ENCODE results near the gene OR4E1. TPM values are rescaled to one million over a fixed set of nuclear protein-coding genes. Genes with fewer than 3 reads are reported as not detected.
"Not testable (repeated sequence)": the region's sequence is repeated elsewhere in the genome, so short reads cannot be mapped to it uniquely, and the experiment has no call there.

OR4E1 gene
- total and polyA plus RNA-seq, 9 donors = not detected

- no peaks in the 10 kb centered on the region for H3K27me3 ChIP-seq
- WGBS, 3 donors = 55 to 73% (median 60%) methylated on average over 2 of the region's 2 CpGs
These were observed 28.7 kb upstream of the OR4E1 start for GRCh38 chr14:21702316-21702715.

GRCh38 chr14:21699551-21699950 is 25.9 kb upstream of the OR4E1 start:
- Histone ChIP-seq H3K27me3 (no peaks in the 10 kb centered on the region), H3K27ac (no peak overlapping the region), H3K36me3 (no peaks in the 10 kb centered on the region), H3K4me1 (ENCODE audit: insufficient read depth) (no peaks in the 10 kb centered on the region), H3K4me3 (no peak overlapping the region), H3K9me3 (no peaks in the 10 kb centered on the region)
- TF ChIP-seq POLR2A (IDR thresholded peaks at IDR 0.05) = no peak
- TF ChIP-seq, protein P1, sequence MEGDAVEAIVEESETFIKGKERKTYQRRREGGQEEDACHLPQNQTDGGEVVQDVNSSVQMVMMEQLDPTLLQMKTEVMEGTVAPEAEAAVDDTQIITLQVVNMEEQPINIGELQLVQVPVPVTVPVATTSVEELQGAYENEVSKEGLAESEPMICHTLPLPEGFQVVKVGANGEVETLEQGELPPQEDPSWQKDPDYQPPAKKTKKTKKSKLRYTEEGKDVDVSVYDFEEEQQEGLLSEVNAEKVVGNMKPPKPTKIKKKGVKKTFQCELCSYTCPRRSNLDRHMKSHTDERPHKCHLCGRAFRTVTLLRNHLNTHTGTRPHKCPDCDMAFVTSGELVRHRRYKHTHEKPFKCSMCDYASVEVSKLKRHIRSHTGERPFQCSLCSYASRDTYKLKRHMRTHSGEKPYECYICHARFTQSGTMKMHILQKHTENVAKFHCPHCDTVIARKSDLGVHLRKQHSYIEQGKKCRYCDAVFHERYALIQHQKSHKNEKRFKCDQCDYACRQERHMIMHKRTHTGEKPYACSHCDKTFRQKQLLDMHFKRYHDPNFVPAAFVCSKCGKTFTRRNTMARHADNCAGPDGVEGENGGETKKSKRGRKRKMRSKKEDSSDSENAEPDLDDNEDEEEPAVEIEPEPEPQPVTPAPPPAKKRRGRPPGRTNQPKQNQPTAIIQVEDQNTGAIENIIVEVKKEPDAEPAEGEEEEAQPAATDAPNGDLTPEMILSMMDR (IDR thresholded peaks at IDR 0.05) = no peak
- no peak for TF ChIP-seq EP300 (IDR thresholded peaks at IDR 0.05)
- whole genome bisulfite sequencing, 3 donors = 79 to 85% (median 80%) methylated on average over 2 of the region's 2 CpGs
- intact Hi-C loops (cut with DNase I) = no loop called here
- DNase-seq = no peak

More at GRCh38 chr14:21702316-21702715, 28.7 kb upstream of the OR4E1 start:
- Histone ChIP-seq H3K9me3 (no peaks in the 10 kb centered on the region), H3K4me1 (ENCODE audit: insufficient read depth) (no peaks in the 10 kb centered on the region), H3K36me3 (no peaks in the 10 kb centered on the region), H3K27ac (no peak overlapping the region), H3K4me3 (no peak overlapping the region)
- TF ChIP-seq, protein P1 (IDR thresholded peaks at IDR 0.05) = no peak
- TF ChIP-seq POLR2A (IDR thresholded peaks at IDR 0.05) = no peak
- no peak for TF ChIP-seq EP300 (IDR thresholded peaks at IDR 0.05)
- DNase-seq = no peak
- intact Hi-C loops (cut with DNase I) = no loop called here

DNA sequence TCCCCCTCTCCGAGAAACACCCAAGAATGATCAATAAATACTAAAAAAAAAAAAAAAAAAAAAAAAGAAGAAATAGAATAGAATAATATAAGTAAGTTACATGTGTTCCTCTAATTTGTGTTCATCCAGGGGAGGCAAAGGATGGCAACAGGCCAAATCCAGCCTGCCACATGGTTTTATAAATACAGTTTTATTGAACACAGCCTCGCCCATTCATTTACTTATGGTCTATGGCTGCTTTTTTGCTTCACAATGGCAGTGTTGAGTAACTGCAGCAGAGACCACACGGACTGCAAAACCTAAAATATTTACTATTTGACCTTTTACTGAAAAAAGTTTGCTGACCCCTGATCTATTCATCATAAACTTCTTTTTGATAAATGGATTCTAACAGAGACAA is 24.9 kb upstream of the OR4E1 start:
- H3K27ac ChIP-seq; H3K36me3 ChIP-seq; H3K9me3 ChIP-seq; H3K27me3 ChIP-seq; H3K4me3 ChIP-seq; DNase-seq; H3K4me1 ChIP-seq (ENCODE audit: insufficient read depth); intact Hi-C loops (cut with DNase I): not testable (repeated sequence)
- 40 to 51% (median 44%) methylated on average over 2 of the region's 3 CpGs for WGBS, 3 donors

DNA sequence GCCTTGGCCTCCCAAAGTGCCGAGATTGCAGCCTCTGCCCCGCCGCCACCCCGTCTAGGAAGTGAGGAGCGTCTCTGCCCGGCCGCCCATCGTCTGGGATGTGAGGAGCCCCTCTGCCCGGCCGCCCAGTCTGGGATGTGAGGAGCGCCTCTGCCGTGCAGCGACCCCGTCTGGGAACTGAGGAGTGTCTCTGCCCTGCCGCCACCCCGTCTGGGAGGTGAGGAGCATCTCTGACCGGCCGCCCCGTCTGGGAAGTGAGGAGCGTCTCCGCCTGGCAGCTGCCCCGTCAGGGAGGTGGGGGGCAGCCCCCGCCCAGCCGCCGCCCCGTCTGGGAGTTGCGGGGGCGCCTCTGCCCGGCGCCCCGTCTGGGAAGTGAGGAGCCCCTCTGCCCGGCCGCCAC is 24.0 kb upstream of the OR4E1 start:
- WGBS, 3 donors = 92 to 94% (median 94%) methylated on average over 9 to 33 of the region's 33 CpGs

GRCh38 chr14:21694425-21694824 is 20.8 kb upstream of the OR4E1 start:
- no peaks in the 10 kb centered on the region for H3K4me1 ChIP-seq (ENCODE audit: insufficient read depth)
- no peaks in the 10 kb centered on the region for H3K36me3 ChIP-seq
- H3K4me3 ChIP-seq = no peak overlapping the region
- no peak for TF ChIP-seq POLR2A (IDR thresholded peaks at IDR 0.05)
- no peak for TF ChIP-seq EP300 (IDR thresholded peaks at IDR 0.05)
- TF ChIP-seq, protein P1 (IDR thresholded peaks at IDR 0.05) = no peak
- no peaks in the 10 kb centered on the region for H3K9me3 ChIP-seq
- no peak for DNase-seq
- intact Hi-C loops (cut with DNase I) = no loop called here
- no peak overlapping the region for H3K27ac ChIP-seq
- no peaks in the 10 kb centered on the region for H3K27me3 ChIP-seq

More for the DNA sequence above, 24.0 kb upstream of the OR4E1 start:
- H3K4me3 ChIP-seq; H3K27me3 ChIP-seq; H3K9me3 ChIP-seq; H3K4me1 ChIP-seq (ENCODE audit: insufficient read depth); H3K27ac ChIP-seq; intact Hi-C loops (cut with DNase I); DNase-seq; H3K36me3 ChIP-seq: not testable (repeated sequence)

DNA sequence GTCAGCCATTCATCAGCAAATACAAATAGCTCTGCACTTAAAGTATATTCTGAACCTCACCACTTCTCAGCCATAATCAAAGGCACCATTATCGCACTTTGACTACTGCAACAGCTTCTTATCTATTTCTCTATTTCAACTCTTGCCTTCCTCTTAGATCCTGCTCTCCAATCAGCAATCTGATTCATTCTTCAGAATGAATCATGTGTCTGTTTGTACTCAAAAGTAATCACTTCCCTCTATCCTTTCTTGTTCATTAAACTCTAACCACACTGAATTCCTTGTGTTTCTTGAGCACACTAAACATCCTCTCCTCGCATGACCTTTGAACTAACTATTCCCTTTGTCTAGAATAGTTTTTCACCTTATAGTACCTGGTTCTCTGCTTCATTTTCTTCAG is 12.8 kb upstream of the OR4E1 start:
- H3K27ac ChIP-seq = no peak overlapping the region
- intact Hi-C loops (cut with DNase I) = no loop called here
- H3K9me3 ChIP-seq = no peaks in the 10 kb centered on the region
- TF ChIP-seq POLR2A (IDR thresholded peaks at IDR 0.05) = no peak
- TF ChIP-seq, protein P1 (IDR thresholded peaks at IDR 0.05) = no peak
- TF ChIP-seq EP300 (IDR thresholded peaks at IDR 0.05) = no peak
- no peaks in the 10 kb centered on the region for H3K4me1 ChIP-seq (ENCODE audit: insufficient read depth)
- no peak for DNase-seq
- no peaks in the 10 kb centered on the region for H3K36me3 ChIP-seq
- no peak overlapping the region for H3K4me3 ChIP-seq
- no peaks in the 10 kb centered on the region for H3K27me3 ChIP-seq
- 84 to 91% (median 89%) methylated on average over 2 of the region's 2 CpGs for WGBS, 3 donors

Data from ovary (tissue), 9 donors.